ENCODE data around the gene PSMG4. TPM values are rescaled to one million over a fixed set of nuclear protein-coding genes. Genes with fewer than 3 reads are reported as not detected.

PSMG4 gene
- total RNA-seq, 1 donor from 2014 or later = 7.2 TPM

- intact Hi-C loops (cut with micrococcal nuclease) = loop anchor here (5.0 kb wide), 1 partner anchor 448 kb away; no protein-coding TSS in a partner anchor
- ATAC-seq (no peak), DNase-seq (no peak)
Measured at GRCh38 chr6:3284436-3284876, 25.7 kb downstream of the PSMG4 start.

DNA sequence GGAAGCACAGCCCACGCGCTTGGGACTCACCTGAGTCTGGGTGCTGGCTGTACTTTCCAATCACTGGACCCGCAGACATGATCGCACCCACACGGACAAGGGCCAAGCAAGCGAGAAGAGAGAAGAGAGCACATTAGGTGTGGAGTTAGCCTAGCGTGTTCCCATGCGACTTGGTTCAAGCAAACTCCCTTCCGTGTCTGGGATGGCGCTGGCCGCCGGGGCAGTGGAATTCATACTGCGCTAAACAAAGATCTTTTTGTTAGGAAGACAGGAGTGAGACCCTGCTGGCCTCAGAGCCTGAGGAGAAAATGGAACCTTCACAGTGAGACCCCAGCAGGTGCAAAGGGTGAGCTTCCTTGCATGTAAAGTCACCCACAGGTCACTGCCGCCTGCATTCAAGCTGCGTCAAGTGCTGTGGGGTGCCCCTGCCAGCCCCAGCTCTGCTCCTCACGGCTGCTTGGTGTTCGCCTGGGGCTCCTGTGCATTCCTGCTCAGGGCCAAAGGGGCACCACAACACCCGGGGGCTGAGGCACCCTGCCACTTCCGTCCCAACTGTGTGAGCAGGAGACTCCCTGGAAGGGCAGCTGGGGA lies 26.4 kb downstream of the PSMG4 start:
- intact Hi-C loops (cut with micrococcal nuclease) = no loop called here
- ATAC-seq = no peak
- peak; percentile 11 for DNase-seq

DNA sequence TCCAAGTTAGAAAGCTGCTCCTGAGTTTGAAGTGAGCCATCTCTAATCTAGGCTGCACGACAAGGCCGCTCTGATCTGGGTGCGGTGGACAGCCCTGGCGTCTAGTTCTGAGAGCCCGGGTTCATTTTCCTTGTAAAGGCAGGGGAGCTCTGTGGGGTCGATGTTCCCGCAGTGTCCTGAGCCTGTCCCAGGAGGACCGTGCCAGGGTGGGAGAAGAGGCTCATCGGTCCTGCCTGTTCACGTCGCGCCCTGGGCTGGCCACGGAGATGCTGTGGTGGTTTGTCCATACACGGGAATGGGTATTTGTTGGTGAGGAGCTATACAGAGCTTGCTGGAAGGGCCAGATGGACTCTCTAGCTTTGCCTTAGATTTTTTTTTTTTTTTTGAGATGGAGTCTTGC lies 27.0 kb downstream of the PSMG4 start:
- ATAC-seq = no peak
- peak; percentile 19 for DNase-seq
- intact Hi-C loops (cut with micrococcal nuclease) = no loop called here

- intact Hi-C loops (cut with micrococcal nuclease) = no loop called here
- DNase-seq (no peak), ATAC-seq (no peak)
Measured at GRCh38 chr6:3286641-3287171, 28.0 kb downstream of the PSMG4 start.

DNA sequence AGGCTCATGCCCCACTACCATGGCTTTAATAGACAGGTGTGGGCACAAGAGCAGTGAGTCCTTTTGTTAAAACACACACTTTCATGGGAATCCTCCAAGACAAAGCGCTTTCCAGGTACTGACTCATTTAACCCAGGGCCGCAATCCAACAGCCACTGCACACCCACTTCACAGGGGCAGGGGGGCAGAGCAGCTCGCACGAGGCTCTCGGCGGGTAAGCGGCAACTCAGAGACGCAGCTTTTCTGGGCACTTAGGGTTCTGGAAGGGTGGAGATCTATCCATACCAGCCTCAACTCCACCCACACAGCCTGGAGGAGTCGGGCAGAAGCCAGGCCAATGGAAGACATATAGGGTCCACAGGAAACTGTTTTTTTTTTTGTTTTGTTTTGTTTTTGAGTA lies 28.6 kb downstream of the PSMG4 start:
- DNase-seq = no peak
- intact Hi-C loops (cut with micrococcal nuclease) = no loop called here
- no peak for ATAC-seq

GRCh38 chr6:3287976-3288707 lies 29.4 kb downstream of the PSMG4 start:
- intact Hi-C loops (cut with micrococcal nuclease) = no loop called here
- DNase-seq (no peak), ATAC-seq (no peak)

GRCh38 chr6:3288711-3289663 lies 30.2 kb downstream of the PSMG4 start:
- intact Hi-C loops (cut with micrococcal nuclease) = no loop called here
- DNase-seq (no peak), ATAC-seq (no peak)

DNA sequence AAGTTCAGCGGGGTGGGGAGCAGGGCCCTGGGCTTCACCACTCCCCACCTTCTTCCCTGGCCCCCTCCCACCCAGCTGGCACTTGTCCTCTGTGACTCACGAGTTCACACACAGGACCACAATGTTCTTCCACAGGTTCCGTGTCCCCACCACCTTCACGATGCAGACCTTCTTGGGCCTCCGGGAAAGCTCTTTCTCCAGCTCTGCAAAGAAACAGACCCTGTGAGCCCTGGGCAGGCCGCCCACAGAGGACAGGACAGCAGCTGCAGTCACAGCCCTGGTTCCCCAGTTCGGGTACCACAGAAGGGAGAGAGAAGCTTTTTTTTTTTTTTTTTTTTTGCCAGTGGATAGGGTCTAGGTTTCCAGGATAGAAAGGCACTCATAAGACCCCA lies 30.9 kb downstream of the PSMG4 start:
- ATAC-seq (no peak), DNase-seq (no peak)
- intact Hi-C loops (cut with micrococcal nuclease) = no loop called here

DNA sequence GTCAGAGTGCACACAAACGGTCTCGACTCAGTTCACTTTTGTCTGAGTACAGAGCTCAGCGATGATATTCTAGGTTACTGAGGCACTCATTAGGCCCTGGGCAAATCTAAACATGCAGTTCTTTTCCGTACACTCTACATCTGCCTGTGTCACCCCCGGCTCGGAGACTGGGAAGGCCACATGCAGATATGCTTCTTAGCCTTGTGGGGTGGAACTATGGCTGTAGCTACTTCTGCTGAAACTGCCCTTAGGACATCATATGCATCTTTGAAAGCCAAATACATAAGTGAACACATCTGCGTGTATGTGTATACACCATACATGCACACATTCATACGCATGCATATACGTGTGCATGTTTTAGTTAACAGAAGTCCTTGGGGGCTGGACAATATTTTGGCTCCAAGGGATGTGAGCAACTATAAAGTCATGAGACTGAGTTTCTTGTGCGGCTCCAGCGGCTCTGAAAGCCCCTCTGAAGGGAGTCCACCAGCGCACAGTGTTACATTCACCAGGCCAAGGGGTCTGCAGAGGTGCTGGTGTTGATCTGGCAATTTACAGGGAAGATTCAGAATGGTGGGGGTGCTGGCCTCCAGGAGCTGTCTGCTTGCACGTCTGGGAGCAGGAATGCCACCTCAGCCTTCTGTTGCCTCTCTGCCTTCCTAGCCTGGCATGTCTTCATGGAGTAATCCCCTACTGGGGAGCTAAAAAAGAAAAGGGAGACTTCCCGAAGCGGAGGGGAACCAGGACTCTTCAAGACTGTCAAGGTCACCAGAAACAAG lies 31.6 kb downstream of the PSMG4 start:
- intact Hi-C loops (cut with micrococcal nuclease) = no loop called here
- DNase-seq (no peak), ATAC-seq (no peak)

GRCh38 chr6:3290931-3291211 lies 32.1 kb downstream of the PSMG4 start:
- ATAC-seq (no peak), DNase-seq (no peak)
- intact Hi-C loops (cut with micrococcal nuclease) = no loop called here

DNA sequence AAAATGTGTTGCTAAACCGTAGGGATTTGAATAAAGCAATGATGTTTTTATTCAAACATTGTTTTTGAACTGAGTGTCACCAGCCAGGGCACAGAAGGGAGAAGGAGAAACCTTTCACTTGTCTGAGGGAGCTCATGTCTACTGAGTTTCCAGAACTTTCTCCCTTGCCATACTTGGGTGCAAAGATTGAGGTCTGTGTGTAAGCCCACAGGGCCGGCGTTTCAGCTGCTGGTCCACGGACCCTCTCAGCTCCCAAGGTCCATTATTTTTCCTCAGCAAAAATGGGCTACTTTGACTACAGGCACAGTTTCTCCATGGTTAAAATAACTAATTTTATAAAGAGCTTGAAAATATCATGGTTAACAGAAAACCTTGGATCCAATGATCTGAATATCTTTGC lies 32.6 kb downstream of the PSMG4 start:
- ATAC-seq = no peak
- intact Hi-C loops (cut with micrococcal nuclease) = no loop called here
- DNase-seq = no peak

DNA sequence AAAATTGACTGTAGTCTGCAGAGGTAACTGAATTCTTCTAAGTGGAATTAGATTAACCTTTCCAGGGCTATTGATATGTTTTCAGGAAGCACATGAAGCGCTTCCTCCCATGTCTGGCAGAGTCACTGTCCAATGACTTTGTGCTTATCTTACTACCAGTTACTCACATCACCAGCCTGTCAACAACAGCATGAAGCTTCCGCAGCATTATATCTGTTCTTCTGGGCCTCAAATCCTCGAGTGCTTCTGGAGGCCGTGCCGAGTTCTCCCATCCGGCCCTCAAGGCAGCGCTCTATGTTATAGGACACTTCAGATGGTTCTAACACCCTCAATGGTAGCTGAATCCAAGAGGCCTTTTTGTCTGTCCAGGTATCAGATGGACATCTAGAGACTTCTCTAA lies 33.2 kb downstream of the PSMG4 start:
- DNase-seq (no peak), ATAC-seq (no peak)
- intact Hi-C loops (cut with micrococcal nuclease) = no loop called here

DNA sequence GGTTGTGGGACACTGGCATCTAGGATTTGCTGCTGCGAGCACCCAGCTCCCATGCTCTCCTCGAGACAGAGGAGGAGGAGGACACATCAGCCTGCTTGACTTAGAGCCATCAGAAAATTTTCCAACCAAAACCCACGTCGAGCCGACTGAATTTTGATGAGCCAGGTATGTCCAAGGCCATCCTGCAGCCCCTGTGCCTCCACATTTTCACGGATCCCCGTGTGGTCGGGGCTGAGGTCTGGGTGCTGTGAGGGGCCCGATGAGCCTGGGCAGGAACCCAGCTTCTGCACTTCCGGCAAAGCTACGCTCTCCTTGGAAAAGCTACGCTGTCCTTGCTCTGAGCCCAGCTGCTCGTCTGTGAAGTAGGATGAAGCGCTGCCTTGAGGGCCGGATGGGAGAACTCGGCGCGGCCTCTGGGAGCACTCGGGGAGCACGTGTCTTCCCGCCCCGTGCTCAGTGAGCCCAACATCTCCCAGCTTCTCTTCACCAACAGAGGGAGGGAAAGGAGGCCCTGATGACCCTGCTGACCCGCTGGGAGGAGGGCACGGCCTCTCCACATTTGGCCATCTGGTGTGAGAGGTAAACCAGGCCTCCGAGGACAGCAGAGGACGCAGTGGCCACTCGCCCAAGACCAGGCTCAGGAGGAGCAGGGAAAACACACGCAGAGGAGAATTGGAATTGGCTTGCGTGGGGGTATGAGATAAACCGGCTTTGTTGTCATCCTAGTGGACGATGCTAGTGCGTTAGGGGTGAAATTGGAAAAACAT lies 33.9 kb downstream of the PSMG4 start:
- no peak for DNase-seq
- intact Hi-C loops (cut with micrococcal nuclease) = no loop called here

GRCh38 chr6:3293271-3294155 lies 34.8 kb downstream of the PSMG4 start:
- intact Hi-C loops (cut with micrococcal nuclease) = no loop called here
- no peak for DNase-seq
- peak; percentile 71 for ATAC-seq

More for the DNA sequence above, 33.9 kb downstream of the PSMG4 start:
- no peak for ATAC-seq

- DNase-seq (no peak), ATAC-seq (no peak)
- intact Hi-C loops (cut with micrococcal nuclease) = no loop called here
Measured at GRCh38 chr6:3294396-3294795, 35.6 kb downstream of the PSMG4 start.

DNA sequence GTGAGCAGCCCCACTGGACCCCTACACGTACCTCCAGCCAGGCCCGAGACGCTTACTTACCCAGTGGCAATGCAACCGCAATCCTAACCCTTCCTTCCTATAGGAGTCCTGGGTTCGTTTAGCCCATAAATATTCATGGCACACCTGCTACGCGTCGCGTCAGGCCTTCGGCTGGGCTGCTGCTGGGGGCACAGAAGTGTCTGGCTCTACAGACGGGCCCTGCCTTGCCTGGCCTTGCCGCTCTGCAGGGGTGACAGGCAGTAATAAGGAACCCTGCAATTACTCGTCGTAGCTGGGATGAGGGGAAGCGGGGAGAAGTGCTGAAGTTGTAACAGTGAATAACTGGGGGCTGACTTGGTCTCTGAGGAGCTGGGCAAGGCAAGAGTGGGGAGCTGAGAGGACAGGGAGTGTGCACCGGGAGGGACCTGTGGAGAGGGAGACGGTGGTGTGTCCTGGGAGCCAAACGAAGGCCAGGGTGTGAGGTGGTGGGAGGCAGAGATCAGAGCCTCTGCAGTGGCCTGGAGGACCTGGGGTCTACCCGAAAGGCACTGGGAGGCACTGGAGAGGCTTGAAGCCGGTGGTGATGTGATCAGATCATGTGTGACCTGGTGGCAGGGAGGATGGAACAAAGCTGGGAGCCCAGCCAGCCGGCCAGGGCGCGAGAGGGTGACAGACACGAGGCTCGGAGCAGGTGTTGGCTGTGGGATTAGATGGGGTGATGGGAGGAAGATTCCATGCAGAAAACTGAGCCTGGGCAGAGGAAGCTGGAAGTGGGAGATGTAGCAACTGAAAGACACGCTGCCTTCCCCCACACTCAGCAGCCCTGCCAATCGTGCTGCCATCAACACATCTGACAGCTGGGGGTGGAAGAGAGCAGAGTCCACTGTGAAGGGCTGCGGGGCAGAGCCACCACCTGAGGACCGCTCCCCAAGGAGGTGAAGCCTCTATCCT lies 36.4 kb downstream of the PSMG4 start:
- ATAC-seq (peak; percentile 65), DNase-seq (peak; percentile 46)
- intact Hi-C loops (cut with micrococcal nuclease) = no loop called here

Data from left ventricle myocardium superior (tissue), 1 donor.